ENCODE data around the gene ANKRD34C.

ANKRD34C gene
- 0 reads per million in 4 donors for total RNA-seq

DNA sequence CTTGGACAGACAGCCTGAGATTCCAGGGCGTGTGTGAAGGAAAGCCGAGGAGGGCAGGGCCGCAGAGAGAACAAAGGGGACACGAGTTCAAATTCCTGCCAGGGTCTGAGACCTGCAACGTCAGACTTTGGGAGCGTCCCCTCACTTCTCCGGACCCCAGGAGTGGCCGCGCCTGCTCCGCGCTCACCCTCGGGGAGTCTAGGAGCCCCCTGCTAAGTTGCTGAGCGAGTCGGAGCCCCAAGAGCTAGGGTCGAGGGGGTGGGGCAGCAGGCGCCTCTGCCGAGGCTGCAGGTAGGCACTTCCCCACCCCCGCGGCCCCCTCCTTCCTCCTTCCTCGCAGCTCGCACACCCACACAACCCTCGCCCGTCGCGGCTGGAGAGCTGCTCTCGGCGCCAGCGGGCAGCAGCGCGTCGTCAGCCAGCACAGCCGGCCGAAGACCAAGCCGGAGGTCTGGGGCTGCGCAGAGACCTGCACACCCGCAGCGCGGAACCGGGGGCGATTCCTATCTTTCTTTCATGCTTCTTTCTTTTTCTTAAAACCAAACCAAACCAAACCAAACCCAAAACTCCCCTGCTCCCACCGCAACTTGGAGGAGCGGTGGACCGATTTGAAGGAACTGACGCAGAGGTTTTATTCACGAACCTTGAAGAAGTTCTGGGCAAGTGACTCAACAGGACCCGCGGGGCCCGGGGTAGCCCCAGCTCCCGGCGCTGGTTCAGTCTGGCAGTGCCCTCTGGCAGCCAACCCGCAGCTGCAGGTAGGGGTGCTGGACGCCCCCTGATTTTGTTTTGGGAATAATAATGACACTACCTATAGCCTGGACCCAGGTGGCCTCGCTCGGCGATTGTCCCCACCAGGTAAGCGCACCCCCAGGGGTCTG, at the start of gene ANKRD34C:
TSS of gene ANKRD34C (plus strand) at position 352 of the 881 bp plus-strand sequence. CDS start 10,563 bp downstream, outside the sequence.
- DNase-seq: peak in 1 of 5 donors; percentile 13

DNA sequence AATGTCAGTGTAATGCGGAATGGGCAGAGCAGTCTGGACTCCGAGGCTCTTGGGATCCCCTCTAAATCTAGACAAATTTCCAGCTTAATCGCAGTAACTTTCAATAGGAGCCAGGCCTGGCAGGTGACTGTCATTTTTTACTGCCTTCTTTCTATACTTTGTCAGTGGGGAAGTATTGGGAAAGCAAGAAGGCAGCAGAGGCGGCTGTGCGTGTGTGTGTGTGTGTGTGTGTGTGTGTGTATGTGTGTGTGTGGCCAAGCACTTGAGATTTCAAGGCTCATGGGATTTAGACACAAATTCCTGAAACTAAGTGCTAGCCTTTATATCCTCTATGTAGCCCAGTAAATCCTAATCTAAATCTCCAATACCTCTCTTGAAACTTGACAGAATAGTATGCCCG, 49.3 kb upstream of the ANKRD34C start:
- DNase-seq: no peak

DNA sequence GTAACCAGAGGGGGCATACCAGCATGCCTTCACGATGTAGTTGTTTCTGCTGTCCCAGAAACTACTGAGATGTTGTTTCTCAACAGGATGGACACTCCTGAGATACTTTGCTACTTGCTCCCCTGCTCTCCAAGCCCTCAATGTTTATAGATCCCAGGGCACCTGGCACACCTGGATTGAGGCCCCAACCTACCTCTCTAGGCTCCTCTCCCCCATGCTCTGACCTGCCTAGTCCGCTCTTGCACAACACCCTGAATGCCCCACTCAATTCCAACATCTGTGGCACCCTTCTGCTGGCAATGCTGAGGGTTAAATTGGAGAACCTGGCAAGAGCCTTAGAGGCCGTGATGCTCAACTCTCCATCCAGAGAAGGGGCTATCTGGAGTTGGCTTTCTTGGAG, 42.5 kb upstream of the ANKRD34C start:
- DNase-seq: no peak

DNA sequence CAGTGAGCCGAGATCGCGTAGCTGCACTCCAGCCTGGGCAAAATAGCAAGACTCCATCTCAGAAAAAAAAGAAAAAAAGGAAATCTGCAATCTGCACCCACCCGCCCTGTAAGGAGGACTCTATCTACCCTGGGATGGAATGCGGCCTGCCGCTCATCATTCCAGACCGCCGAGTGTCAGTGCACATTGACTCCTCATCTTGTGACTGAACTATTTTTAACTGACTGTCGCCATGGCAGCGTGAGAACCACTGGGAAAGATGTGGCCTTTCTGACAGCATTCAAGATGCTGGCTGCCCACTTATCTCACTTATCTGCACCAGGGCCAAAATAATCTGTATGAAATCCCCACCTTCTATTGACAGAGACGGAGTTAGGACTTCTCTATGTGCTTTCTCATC, 38.8 kb upstream of the ANKRD34C start:
- DNase-seq: no peak

DNA sequence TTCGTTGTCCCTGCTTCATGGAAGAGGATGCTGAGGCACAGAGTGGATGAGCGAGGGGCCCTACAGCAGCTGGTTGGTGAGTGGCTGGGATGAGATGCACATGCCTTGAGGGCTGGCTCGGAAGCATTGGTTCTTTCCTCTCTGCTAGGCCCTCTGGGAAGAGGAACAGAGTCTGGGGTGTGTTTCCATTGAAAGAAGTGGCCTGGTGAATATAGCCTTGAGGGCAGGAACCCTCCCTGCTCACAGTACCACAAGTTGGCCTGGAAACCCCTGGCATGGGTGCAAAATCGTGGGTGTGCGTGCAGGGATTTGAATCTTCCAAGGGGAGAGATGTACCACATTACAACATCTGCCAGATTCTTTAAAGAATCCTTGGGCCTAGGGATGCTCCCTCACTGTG, 37.6 kb upstream of the ANKRD34C start:
- DNase-seq: no peak

GRCh38 chr15:79248183-79248582, 34.3 kb upstream of the ANKRD34C start:
- no peak for DNase-seq

- DNase-seq: no peak
Observed at GRCh38 chr15:79257454-79257853, 25.1 kb upstream of the ANKRD34C start.

GRCh38 chr15:79261836-79262235, 20.7 kb upstream of the ANKRD34C start:
- no peak for DNase-seq

- DNase-seq: no peak
Observed at GRCh38 chr15:79265167-79265566, 17.4 kb upstream of the ANKRD34C start.

- DNase-seq: no peak
Observed at GRCh38 chr15:79265987-79266579, 16.4 kb upstream of the ANKRD34C start.

GRCh38 chr15:79283252-79284048, 928 bp downstream of the ANKRD34C start:
- DNase-seq: peak in 3 of 5 donors; percentile 2 to 5 (median 4)

DNA sequence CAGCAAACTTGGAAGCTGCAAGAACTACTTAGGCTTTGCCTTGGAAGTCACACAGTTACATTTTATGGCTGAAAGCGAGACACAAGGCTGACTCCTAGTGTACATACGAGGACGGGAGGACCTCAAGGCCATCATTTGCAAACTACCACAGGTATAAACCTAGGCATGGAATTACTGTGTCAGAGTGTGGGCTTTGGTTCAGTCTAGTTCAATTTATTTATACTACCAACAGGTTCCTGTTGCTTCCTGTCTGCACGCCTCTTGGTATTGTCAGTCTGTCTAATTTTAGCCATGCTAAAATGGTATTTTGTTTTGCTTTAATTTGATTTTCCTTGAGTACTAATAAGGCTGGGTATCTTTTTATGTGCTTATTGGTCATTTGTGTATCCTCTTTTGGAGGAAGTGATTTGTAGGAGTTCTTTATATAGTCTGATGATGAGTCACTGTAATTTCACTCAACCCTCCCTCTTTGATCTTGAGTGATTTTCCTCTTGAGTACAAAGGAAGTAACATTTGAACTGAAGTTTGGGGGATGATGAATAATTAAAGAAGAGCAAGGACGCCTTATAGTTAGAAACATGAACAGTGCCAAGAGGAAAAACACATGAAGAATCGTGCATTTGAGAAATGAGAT, 8.2 kb downstream of the ANKRD34C start:
- DNase-seq: no peak

GRCh38 chr15:79292011-79292410, 9.5 kb downstream of the ANKRD34C start:
- DNase-seq: no peak

DNA sequence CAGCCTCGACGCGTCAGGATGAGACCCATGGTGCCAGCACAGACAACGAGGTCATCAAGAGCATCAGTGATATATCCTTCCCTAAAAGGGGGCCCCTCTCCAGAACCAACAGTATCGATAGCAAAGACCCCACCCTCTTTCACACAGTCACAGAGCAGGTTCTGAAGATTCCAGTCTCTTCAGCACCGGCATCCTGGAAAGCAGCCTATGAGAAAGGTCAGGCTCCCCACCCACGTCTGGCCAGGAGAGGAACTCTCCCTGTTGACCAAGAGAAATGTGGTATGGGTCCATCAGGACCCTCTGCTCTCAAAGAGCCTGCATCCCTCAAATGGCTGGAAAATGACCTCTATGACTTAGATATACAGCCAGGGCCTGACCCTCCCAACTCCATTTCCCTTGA, 11.6 kb downstream of the ANKRD34C start:
- no peak for DNase-seq

DNA sequence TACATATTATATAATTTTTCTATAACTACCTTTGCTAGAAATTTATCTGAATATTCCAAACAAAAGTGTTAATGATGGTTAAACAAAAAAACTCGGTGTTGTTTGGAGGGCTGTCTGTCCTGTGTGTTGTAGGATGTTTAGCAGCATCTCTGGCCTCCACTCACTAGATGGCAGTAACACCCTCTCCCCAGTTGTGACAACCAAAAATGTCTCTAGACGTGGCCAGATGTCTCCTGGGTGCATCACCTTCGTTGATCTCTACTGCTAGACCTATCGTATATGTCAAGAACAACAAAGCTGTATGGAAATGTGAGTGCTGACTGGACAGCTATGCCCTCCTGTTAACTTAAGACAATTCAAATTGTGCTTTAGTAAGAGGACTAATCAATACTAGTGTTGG, 14.1 kb downstream of the ANKRD34C start:
- DNase-seq: no peak

DNA sequence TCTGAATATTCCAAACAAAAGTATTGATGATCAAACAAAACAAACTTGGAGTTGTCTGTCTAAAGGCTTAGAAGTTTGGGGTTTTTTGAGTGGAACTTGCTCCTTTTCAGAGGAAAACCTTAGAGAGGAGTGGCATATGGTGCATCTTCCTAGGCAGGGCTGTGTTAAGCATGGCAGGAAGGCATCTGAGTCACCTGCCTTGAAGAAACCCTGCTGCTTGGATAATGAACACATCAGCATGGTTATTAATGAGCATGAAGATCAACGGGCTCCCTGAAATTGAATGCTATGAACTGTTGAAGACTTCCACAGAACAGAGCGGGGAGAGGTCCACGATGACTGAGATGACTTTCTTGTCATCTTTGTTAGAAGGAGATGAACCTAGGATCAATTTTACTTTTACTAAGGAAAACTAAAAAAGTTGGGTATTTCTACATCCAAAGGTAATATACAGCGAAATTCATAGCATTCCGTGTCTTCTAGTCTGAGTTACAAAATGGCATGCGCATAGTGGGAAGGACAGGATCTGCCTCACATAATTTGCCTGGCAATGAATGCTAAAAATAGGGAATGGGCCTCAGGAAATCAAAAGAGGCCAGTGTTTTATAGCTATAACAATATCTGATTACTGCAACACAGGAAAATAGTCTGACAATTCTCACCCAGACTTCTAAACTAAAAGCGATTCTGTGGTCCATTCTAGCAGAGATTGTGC, 16.8 kb downstream of the ANKRD34C start:
- no peak for DNase-seq

GRCh38 chr15:79299841-79300235, 17.3 kb downstream of the ANKRD34C start:
- no peak for DNase-seq

DNA sequence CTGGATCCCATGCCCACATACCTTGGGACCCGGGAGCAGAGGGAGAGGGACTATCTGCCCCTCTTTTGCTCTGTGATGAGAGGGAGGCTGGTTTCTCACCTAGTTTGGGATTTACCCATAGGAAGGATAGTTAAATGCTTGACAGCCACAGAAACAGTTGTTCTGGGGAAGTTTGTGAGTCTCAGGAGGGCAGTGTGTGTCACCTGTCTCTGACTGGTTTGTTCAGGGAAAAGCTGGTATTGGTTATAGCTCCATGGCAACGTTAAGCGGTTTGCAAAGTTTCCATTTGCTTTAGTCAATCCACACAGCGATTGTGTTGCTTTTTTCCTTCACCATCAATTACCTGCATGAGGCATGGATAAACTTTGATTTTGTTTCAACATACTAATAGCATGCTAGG, 24.7 kb downstream of the ANKRD34C start:
- DNase-seq: no peak

GRCh38 chr15:79308874-79309273, 26.4 kb downstream of the ANKRD34C start:
- no peak for DNase-seq

DNA sequence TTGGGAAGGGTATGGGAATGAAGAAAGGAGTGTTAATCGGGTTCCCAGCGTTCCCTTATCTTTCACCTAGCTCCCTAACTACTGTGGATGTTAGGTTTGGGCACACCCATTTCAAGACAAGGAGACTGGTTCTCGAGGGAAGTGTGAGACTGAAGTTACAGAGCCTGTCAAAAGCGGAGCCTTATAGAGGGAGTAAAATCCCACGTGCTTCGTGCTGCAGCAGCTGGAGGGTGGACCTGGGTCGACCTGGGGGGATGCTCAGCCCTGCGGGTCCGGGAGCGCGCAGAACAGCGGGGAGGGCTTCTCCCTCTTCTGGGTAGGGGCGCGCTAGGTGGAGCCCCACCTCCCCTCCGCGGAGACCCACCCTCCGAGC, 28.1 kb downstream of the ANKRD34C start:
- no peak for DNase-seq

GRCh38 chr15:79310985-79311900, 28.7 kb downstream of the ANKRD34C start, which contains the start of gene TMED3:
TMED3 (plus strand) TSS chr15:79311112; CDS start chr15:79311250, 138 bp downstream.
- DNase-seq: peak; percentile 54 to 90 (median 63)

Measured in T-helper 1 cell (primary cell).